Astrocyte of the cerebellum (primary cell): ENCODE results near the gene PVRIG.
"Not testable (repeated sequence)": the region's sequence is repeated elsewhere in the genome, so short reads cannot be mapped to it uniquely, and the experiment has no call there.

Experiments
- DNase-seq: peaks from one replicate; pipeline ENCODE4 v3.0.0-alpha.2; 2011; ENCODE audit warnings: low read depth
- H3K4me3 ChIP-seq: 2 replicates; pipeline ENCODE4 v1.5.1; 2011; ENCODE audit warnings: mild to moderate bottlenecking, low read depth, low read length, moderate library complexity
- CTCF ChIP-seq: IDR thresholded peaks from 2 replicates; pipeline ENCODE4 v1.5.1; 2012; ENCODE audit warnings: low read length, low read depth, moderate library complexity, mild to moderate bottlenecking; ENCODE audit errors: missing control alignments
- in situ Hi-C: cut with HindIII; loops from 2 replicates; pipeline ENCODE4 v1.10.0; 2017; ENCODE audit warnings: low sequenced_read_pairs

The PVRIG gene

GRCh38 chr7:100212631-100213286 is 7.0 kb upstream of the PVRIG start:
- no peak for TF ChIP-seq CTCF
- no peak overlapping the region for H3K4me3 ChIP-seq
- no peak for DNase-seq
- in situ Hi-C loops, result no loop called here

GRCh38 chr7:100213672-100214071 is 6.1 kb upstream of the PVRIG start:
- TF ChIP-seq CTCF, result no peak
- in situ Hi-C loops, result no loop called here
- no peak overlapping the region for H3K4me3 ChIP-seq
- DNase-seq, result no peak

- H3K4me3 ChIP-seq, in situ Hi-C loops, DNase-seq: not testable (repeated sequence)
Observed at GRCh38 chr7:100214356-100214755, 5.4 kb upstream of the PVRIG start.

- in situ Hi-C loops, result no loop called here
- TF ChIP-seq CTCF, result no peak
- no peak overlapping the region for H3K4me3 ChIP-seq
- no peak for DNase-seq
Observed at GRCh38 chr7:100215895-100216294, 3.9 kb upstream of the PVRIG start.

- TF ChIP-seq CTCF, result peak; percentile 44
- H3K4me3 ChIP-seq, in situ Hi-C loops: not testable (repeated sequence)
Observed at GRCh38 chr7:100217934-100218333, 1.8 kb upstream of the PVRIG start.

GRCh38 chr7:100219271-100219737 is 445 bp upstream of the PVRIG start:
- in situ Hi-C loops, result no loop called here

More at GRCh38 chr7:100217934-100218333, 1.8 kb upstream of the PVRIG start:
- DNase-seq, result peak; percentile 4

More at GRCh38 chr7:100219271-100219737, 445 bp upstream of the PVRIG start:
- TF ChIP-seq CTCF, result no peak
- DNase-seq, result no peak
- no peak overlapping the region for H3K4me3 ChIP-seq
